GM19438 (cell line): Measurements from ENCODE around the gene ECSIT.

Source experiments
- ATAC-seq: cut with Tn5 transposase; IDR thresholded peaks from one replicate; pipeline ENCODE4 v1.9.1; 2021; ENCODE audit warnings: low read depth; ENCODE audit not compliant: unreplicated experiment

The ECSIT gene

GRCh38 chr19:11551603-11552235 lies 22.8 kb upstream of the ECSIT start:
- no peak for ATAC-seq

- ATAC-seq = no peak
Measured at GRCh38 chr19:11550265-11550664, 21.3 kb upstream of the ECSIT start.

DNA sequence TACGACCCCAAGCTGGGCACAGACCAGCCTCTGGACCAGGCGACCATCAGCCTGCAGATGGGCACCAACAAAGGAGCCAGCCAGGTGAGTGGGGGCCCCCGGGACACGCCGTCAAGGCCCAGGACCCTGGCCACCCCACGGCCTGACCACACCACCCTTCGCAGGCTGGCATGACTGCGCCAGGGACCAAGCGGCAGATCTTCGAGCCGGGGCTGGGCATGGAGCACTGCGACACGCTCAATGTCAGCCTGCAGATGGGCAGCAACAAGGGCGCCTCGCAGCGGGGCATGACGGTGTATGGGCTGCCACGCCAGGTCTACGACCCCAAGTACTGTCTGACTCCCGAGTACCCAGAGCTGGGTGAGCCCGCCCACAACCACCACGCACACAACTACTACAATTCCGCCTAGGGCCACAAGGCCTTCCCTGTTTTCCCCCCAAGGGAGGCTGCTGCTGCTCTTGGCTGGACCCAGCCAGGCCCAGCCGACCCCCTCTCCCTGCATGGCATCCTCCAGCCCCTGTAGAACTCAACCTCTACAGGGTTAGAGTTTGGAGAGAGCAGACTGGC lies 20.5 kb upstream of the ECSIT start:
- no peak for ATAC-seq

DNA sequence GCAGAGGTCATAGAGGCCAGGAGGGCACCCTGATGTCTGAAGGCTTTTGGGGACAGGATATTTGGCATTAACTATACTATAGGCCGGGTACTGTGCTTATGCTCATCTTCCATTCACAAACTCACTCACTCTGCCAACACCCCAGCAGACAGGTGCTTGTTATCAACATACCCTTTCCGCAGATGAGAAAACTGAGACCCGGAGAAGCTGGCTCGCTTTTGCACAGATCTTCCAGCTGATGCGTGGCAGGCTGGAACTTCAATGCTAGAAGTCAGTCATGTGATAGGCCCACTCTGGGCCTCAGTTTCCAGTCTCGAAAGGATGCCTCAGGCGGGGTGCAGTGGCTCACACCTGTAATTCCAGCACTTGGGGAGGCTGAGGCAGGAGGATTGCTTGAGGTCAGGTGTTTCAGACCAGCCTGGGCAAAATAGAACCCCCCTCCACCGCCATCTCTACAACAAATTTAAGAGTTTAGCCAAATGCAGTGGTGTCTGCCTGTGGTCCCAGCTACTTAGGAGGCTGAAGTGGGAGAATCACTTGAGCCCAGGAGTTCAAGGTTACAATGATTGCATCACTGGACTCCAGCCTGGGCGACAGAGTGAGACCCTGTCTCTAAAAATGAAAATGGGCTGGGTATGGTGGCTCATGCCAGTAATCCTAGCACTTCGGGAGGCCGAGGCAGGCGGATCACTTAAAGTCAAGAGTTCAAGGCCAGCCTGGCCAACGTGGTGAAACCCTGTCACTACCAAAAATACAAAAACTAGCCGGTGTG lies 19.2 kb upstream of the ECSIT start:
- ATAC-seq = no peak

GRCh38 chr19:11541238-11541637 lies 12.3 kb upstream of the ECSIT start:
- ATAC-seq = no peak

GRCh38 chr19:11540645-11541044 lies 11.7 kb upstream of the ECSIT start:
- ATAC-seq = no peak

GRCh38 chr19:11539495-11540365 lies 10.8 kb upstream of the ECSIT start:
- no peak for ATAC-seq

- ATAC-seq = no peak
Measured at GRCh38 chr19:11538232-11539036, 9.5 kb upstream of the ECSIT start, which contains the start of gene CNN1. TSS of gene CNN1 (plus strand) at chr19:11538851. CDS start at chr19:11538928, 77 bp downstream.

GRCh38 chr19:11535792-11536595 lies 7.1 kb upstream of the ECSIT start:
- ATAC-seq = peak; percentile 74

DNA sequence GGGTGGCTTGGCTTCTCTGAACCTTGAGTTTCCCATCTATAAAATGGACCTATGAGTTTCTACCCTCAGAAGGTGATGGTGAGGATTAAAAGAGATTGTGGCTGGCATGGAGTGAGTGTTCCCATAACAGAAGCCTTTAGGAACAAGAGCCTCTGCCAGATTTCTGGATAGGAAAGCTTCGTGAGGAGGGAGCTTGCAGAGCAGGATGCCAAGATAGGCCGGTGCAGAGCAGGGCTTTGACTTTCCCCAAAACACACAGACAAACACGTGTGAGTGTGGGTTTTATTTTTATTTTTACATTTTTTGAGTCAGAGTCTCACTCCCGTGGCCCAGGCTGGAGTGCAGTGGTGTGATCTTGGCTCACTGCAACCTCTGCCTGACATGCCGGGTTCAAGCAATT lies 6.0 kb upstream of the ECSIT start:
- ATAC-seq = no peak

GRCh38 chr19:11534538-11534937 lies 5.6 kb upstream of the ECSIT start:
- no peak for ATAC-seq

GRCh38 chr19:11530432-11530831 lies 1.5 kb upstream of the ECSIT start:
- ATAC-seq = no peak

GRCh38 chr19:11519138-11519537 lies 9.8 kb downstream of the ECSIT start:
- no peak for ATAC-seq

DNA sequence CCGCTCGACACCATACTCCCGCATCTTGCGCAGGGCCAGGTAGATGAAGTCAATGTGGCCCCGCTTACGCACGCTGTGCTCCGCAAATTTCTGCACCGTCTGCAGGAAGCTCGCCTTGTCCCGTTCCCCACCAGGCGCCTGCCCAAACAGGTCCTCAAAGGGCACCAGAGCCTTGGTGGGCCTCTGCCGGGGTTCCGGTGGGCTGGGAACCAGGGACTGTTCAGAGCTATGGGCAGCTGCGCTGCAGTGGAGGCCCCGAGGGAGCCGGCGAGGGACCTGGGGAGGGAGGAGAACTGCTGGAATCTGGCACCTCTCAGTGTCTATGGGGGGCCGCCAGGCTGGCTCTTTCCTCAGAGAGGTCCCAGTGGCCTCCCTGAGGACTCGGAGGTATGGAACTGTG lies 15.0 kb downstream of the ECSIT start:
- no peak for ATAC-seq

DNA sequence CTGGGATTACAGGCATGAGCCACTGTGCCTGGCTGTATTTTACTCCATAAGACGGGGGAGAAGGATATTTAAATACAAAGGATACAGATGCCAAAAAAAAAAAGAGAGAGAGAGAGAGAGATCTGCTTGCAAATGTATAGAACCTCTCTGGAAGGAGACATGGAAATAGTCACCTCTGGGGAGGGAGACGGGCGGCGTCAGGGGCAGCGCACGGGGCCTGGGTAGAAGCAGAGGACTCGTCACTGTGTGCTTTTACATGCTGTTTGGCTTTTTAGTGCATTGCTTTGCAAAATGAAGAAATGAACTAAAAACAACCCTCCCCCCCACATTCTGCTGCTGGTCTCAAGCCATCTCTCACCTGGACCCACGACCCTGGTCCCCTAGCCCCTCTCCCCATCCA lies 18.5 kb downstream of the ECSIT start:
- no peak for ATAC-seq

DNA sequence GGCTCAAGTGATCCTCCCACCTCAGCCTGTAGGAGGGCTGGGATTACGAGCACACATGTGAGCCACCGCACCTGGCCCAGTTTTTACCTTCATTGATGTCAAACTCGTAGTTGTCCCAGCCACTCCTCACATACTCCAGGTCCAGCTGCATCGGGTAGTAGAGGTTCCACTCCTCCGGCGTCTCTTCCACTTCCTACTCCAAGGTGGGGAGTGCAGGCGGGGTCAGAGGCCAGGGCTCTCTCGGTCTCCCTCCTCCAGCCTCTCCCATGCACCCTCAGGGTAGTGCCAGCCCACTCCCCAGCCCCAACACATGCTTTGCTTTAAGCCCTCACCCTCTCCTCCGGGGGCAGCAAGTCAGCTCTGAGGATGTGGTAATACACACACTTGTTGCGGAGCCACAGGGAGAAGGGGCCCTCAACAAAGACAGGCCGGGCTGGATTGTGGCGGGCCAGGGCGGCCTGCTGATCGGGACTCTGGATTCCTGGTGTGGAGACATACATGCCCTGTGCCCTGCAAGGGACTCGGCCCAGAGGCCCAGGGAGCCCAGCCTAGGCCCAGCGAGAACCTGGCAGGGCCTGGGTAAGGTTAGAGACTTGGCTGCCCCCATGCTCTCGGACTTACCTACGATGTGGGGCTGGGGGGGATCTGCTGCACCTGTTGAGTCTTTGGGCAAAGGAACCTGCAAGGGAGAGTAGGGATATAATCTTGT lies 21.4 kb downstream of the ECSIT start:
- no peak for ATAC-seq

GRCh38 chr19:11506967-11507366 lies 22.0 kb downstream of the ECSIT start:
- ATAC-seq = no peak

DNA sequence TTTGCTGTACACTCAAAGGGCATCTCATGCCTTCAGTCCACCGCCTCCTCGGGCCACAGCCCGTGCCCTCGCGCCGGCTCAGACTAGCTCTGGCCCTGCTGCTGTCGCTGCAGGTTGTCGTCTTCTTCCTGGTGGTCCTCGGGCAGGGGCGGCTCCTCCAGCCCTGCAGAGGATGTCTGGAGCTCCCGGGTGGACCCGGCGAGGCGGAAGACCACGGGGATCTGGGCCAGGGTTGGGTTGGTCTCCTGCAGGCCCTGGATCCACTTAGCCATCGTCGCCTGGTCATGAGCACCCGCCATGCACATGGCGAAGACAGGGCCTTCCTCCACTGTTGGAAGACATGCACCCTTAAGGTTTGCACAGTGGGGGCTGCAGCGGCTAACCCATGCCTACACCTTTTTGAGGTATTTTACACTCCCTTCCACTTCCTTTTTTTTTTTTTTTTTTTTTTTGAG lies 22.8 kb downstream of the ECSIT start:
- peak; percentile 31 for ATAC-seq
